Measurements from ENCODE around the gene UBE2I. TPM values are rescaled to one million over a fixed set of nuclear protein-coding genes. Genes with fewer than 3 reads are reported as not detected.

Gene UBE2I
- total and polyA plus RNA-seq, 2 donors (not counting 1 experiment from before 2014, with no cell fraction given): 152 to 265 TPM

DNA sequence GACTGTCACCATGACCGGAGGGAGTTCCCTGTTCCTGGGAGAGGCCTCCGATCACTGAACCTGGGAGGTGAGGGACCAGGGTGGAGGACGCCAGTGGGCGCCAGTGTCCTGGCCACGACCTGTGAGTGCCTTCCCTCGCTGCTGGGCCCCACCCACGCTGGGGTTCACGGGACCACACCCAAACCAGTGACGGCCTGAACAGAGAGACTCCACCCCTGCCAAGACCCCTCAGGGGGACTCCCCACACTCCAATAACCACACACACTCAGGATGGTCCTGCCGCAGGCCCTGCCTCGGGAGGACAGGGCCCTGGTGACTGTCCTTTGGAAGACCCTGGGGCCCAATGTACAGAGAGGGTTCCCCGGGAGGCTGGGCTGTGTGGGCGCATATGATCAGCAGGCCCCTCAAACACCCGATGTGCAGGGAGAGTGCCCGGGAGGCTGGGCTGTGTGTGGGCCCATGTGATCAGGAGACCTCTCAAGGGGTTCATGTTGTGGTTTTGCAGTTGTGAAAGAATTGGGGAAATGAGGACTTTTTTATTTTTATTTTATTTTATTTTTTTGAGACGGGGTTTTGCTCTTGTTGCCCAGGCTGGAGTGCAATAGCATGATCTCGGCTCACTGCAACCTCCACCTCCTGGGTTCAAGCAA, 27.0 kb upstream of the UBE2I start:
- Mint-ChIP-seq H3K27me3 (peaks cover 3% of the 10 kb centered on the region), H3K27ac (no peak overlapping the region), H3K4me1 (peaks cover 2% of the 10 kb centered on the region), H3K4me3 (no peak overlapping the region), H3K9me3 (ENCODE audit: insufficient read depth) (no peaks in the 10 kb centered on the region)
- Histone ChIP-seq H3K9ac (ENCODE audit: low read length) (no peak overlapping the region), H4K20me1 (ENCODE audit: control insufficient read depth, insufficient read depth, low read length, poor library complexity, severe bottlenecking) (no peaks in the 10 kb centered on the region), H3K79me2 (ENCODE audit: control insufficient read depth, insufficient read depth, low read length) (no peaks in the 10 kb centered on the region), H3K9me3 (ENCODE audit: control extremely low read depth in 1 of 3, control insufficient read depth in 2 of 3, insufficient read depth in 1 of 3, low read length in 2 of 3) (no peaks in the 10 kb centered on the region), H3K4me1 (ENCODE audit: control insufficient read depth in 2 of 2, insufficient read depth in 2 of 2, low read length in 2 of 2) (no peaks in the 10 kb centered on the region), H3K36me3 (replicated peaks in 1 of 2; ENCODE audit: control extremely low read depth in 1 of 2, control insufficient read depth in 1 of 2, extremely low read depth in 1 of 2, insufficient read depth in 2 of 2, low read length in 1 of 2) (no peaks in the 10 kb centered on the region), H3K27ac (ENCODE audit: low read length in 2 of 2) (no peak overlapping the region), H3K27me3 (replicated peaks in 1 of 4; ENCODE audit: control extremely low read depth in 1 of 4, control insufficient read depth in 3 of 4, insufficient read depth in 4 of 4, low read length in 3 of 4) (peaks cover 0 to 2% (median 1%) of the 10 kb centered on the region in 4 experiments), H3K4me2 (replicated peaks; ENCODE audit: low read depth, low read length, poor library complexity, severe bottlenecking) (peak overlapping the region; percentile 14), H2AFZ (ENCODE audit: insufficient read depth, low read depth, low read length, poor library complexity, severe bottlenecking) (no peak overlapping the region), H3K4me3 (ENCODE audit: control extremely low read depth in 1 of 5, extremely low read depth in 1 of 5, insufficient read depth in 1 of 5, low read depth in 2 of 5, low read length in 4 of 5) (no peak overlapping the region)
- intact Hi-C loops (cut with micrococcal nuclease): no loop called here
- DNase-seq: no peak
- 63% methylated on average over 15 of the region's 17 CpGs for WGBS (ENCODE audit: insufficient coverage)
- ATAC-seq (ENCODE audit: low read depth): peak; percentile 31
- no peak for TF ChIP-seq EZH2 (IDR thresholded peaks at IDR 0.05; ENCODE audit: borderline replicate concordance, insufficient read depth, low read depth, low read length, poor library complexity, severe bottlenecking)
- TF ChIP-seq, protein P1, sequence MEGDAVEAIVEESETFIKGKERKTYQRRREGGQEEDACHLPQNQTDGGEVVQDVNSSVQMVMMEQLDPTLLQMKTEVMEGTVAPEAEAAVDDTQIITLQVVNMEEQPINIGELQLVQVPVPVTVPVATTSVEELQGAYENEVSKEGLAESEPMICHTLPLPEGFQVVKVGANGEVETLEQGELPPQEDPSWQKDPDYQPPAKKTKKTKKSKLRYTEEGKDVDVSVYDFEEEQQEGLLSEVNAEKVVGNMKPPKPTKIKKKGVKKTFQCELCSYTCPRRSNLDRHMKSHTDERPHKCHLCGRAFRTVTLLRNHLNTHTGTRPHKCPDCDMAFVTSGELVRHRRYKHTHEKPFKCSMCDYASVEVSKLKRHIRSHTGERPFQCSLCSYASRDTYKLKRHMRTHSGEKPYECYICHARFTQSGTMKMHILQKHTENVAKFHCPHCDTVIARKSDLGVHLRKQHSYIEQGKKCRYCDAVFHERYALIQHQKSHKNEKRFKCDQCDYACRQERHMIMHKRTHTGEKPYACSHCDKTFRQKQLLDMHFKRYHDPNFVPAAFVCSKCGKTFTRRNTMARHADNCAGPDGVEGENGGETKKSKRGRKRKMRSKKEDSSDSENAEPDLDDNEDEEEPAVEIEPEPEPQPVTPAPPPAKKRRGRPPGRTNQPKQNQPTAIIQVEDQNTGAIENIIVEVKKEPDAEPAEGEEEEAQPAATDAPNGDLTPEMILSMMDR (IDR thresholded peaks at IDR 0.05): no peak
- CTCF ChIA-PET: no interaction called here
- POLR2A ChIA-PET: no interaction called here

DNA sequence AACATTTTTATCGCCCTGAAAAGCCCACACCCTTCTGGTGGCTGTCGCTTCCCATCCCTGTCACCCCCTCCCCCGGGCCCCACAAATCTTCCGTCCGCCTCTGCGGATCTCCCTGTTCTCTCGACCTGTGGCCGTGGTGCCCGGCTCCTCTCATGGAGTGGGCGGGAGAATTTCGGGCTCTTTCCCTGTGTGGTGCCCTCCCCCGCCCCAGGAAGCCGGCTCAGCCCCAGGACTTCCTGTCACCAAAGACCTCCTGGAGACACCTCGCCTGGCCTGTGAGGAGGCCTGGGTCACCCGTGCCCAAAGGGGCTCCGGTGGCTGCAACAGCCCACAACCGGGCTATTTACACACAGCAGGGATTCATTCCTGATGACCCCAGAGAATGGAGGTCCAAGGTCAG, 26.1 kb upstream of the UBE2I start:
- no peaks in the 10 kb centered on the region for H3K79me2 ChIP-seq (ENCODE audit: control insufficient read depth, insufficient read depth, low read length)
- H3K4me3 Mint-ChIP-seq: no peak overlapping the region
- CTCF ChIA-PET: no interaction called here
- no peaks in the 10 kb centered on the region for H3K4me1 ChIP-seq (ENCODE audit: control insufficient read depth in 2 of 2, insufficient read depth in 2 of 2, low read length in 2 of 2)
- peaks cover 0 to 9% (median 1%) of the 10 kb centered on the region in 4 experiments for H3K27me3 ChIP-seq (replicated peaks in 1 of 4; ENCODE audit: control extremely low read depth in 1 of 4, control insufficient read depth in 3 of 4, insufficient read depth in 4 of 4, low read length in 3 of 4)
- H3K36me3 ChIP-seq (replicated peaks in 1 of 2; ENCODE audit: control extremely low read depth in 1 of 2, control insufficient read depth in 1 of 2, extremely low read depth in 1 of 2, insufficient read depth in 2 of 2, low read length in 1 of 2): no peaks in the 10 kb centered on the region
- H3K9ac ChIP-seq (ENCODE audit: low read length): no peak overlapping the region
- H3K9me3 ChIP-seq (ENCODE audit: control extremely low read depth in 1 of 3, control insufficient read depth in 2 of 3, insufficient read depth in 1 of 3, low read length in 2 of 3): no peaks in the 10 kb centered on the region
- no peak overlapping the region for H3K4me2 ChIP-seq (replicated peaks; ENCODE audit: low read depth, low read length, poor library complexity, severe bottlenecking)
- H3K9me3 Mint-ChIP-seq (ENCODE audit: insufficient read depth): no peaks in the 10 kb centered on the region
- H3K27ac ChIP-seq (ENCODE audit: low read length in 2 of 2): no peak overlapping the region
- TF ChIP-seq, protein P1 (IDR thresholded peaks at IDR 0.05): no peak
- H4K20me1 ChIP-seq (ENCODE audit: control insufficient read depth, insufficient read depth, low read length, poor library complexity, severe bottlenecking): no peaks in the 10 kb centered on the region
- DNase-seq: no peak
- POLR2A ChIA-PET: no interaction called here
- H3K4me3 ChIP-seq (ENCODE audit: control extremely low read depth in 1 of 5, extremely low read depth in 1 of 5, insufficient read depth in 1 of 5, low read depth in 2 of 5, low read length in 4 of 5): no peak overlapping the region
- H3K27ac Mint-ChIP-seq: no peak overlapping the region
- H3K4me1 Mint-ChIP-seq: peaks cover 2% of the 10 kb centered on the region
- peaks cover 8% of the 10 kb centered on the region for H3K27me3 Mint-ChIP-seq
- ATAC-seq (ENCODE audit: low read depth): no peak
- intact Hi-C loops (cut with micrococcal nuclease): no loop called here
- WGBS (ENCODE audit: insufficient coverage): 40% methylated on average over 11 of the region's 17 CpGs
- no peak overlapping the region for H2AFZ ChIP-seq (ENCODE audit: insufficient read depth, low read depth, low read length, poor library complexity, severe bottlenecking)

Data from B cell (primary cell).